Endometrial microvascular endothelial cells (primary cell): ENCODE measurements around the gene TNFAIP8. TPM values are rescaled to one million over a fixed set of nuclear protein-coding genes. Genes with fewer than 3 reads are reported as not detected.
"Not testable (repeated sequence)": the region's sequence is repeated elsewhere in the genome, so short reads cannot be mapped to it uniquely, and the experiment has no call there.

Experiments
- in situ Hi-C: cut with HindIII; loops from 2 replicates; pipeline ENCODE4 v1.10.0; 2017; ENCODE audit warnings: low sequenced_read_pairs, low pct_unique_long_range_greater_than_20kb; ENCODE audit errors: inconsistent ontology term
- total RNA-seq: library from RNA; depleted of rRNA; stranded (reverse); fragments of >200 nt; gene quantifications from one replicate; pipeline ENCODE4 v1.2.3, GENCODE V29; 2015; ENCODE audit errors: inconsistent ontology term

TNFAIP8 gene
- total RNA-seq, 1 donor from 2014 or later = 6.9 TPM

GRCh38 chr5:119405419-119405818, 49.6 kb downstream of the TNFAIP8 start:
- in situ Hi-C loops = no loop called here

- in situ Hi-C loops = no loop called here
These were observed 50.8 kb downstream of the TNFAIP8 start for GRCh38 chr5:119406551-119407110.

GRCh38 chr5:119409235-119409815, 53.5 kb downstream of the TNFAIP8 start:
- in situ Hi-C loops = no loop called here

GRCh38 chr5:119410448-119411159, 54.8 kb downstream of the TNFAIP8 start:
- in situ Hi-C loops = no loop called here

GRCh38 chr5:119411361-119412278, 55.8 kb downstream of the TNFAIP8 start:
- in situ Hi-C loops = no loop called here

GRCh38 chr5:119412279-119413227, 56.7 kb downstream of the TNFAIP8 start:
- in situ Hi-C loops = no loop called here

- in situ Hi-C loops = not testable (repeated sequence)
These were observed 58.4 kb downstream of the TNFAIP8 start for GRCh38 chr5:119414124-119414734.

GRCh38 chr5:119417891-119418605, 62.2 kb downstream of the TNFAIP8 start:
- in situ Hi-C loops = no loop called here

- in situ Hi-C loops = no loop called here
These were observed 62.8 kb downstream of the TNFAIP8 start for GRCh38 chr5:119418606-119419100.

- in situ Hi-C loops = no loop called here
These were observed 64.3 kb downstream of the TNFAIP8 start for GRCh38 chr5:119420169-119420568.

GRCh38 chr5:119426057-119426456, 70.2 kb downstream of the TNFAIP8 start:
- in situ Hi-C loops = no loop called here

GRCh38 chr5:119427060-119427459, 71.2 kb downstream of the TNFAIP8 start:
- in situ Hi-C loops = no loop called here

- in situ Hi-C loops = not testable (repeated sequence)
These were observed 71.8 kb downstream of the TNFAIP8 start for GRCh38 chr5:119427596-119427995.

- in situ Hi-C loops = not testable (repeated sequence)
These were observed 72.3 kb downstream of the TNFAIP8 start for GRCh38 chr5:119428166-119428565.

GRCh38 chr5:119428574-119428973, 72.8 kb downstream of the TNFAIP8 start:
- in situ Hi-C loops = not testable (repeated sequence)

- in situ Hi-C loops = not testable (repeated sequence)
These were observed 76.9 kb downstream of the TNFAIP8 start for GRCh38 chr5:119432674-119433237.
